ENCODE measurements around the gene CLEC4G. TPM values are rescaled to one million over a fixed set of nuclear protein-coding genes. Genes with fewer than 3 reads are reported as not detected.
"Not testable (repeated sequence)": the region's sequence is repeated elsewhere in the genome, so short reads cannot be mapped to it uniquely, and the experiment has no call there.

The CLEC4G gene, protein sequence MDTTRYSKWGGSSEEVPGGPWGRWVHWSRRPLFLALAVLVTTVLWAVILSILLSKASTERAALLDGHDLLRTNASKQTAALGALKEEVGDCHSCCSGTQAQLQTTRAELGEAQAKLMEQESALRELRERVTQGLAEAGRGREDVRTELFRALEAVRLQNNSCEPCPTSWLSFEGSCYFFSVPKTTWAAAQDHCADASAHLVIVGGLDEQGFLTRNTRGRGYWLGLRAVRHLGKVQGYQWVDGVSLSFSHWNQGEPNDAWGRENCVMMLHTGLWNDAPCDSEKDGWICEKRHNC
- not detected in 2 replicates for total RNA-seq

DNA sequence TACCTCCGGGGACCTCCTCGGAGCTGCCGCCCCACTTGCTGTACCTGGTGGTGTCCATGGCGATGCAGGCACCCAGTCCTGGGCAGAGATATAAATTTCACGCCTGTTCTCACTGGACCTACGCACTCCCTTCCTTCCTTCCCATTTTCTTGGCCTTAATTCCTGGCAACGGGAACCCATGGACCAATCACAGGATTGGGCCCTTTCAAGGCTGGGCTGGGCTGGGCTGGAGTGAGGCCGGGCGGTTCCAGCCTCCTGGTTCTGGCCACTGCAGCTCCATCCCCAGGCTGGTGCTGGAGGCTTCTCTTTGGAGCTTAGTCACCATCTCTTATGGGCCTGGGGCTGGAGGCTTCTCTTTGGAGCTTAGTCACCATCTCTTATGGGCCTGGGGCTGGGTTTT, at the start of gene CLEC4G:
TSS of gene CLEC4G (minus strand) at position 66 of the 400 bp plus-strand sequence. CDS start at position 58, 8 bp downstream.
- Mint-ChIP-seq H3K4me3 (no peak within 1 kb of the TSS), H3K27me3 (peaks cover 56% of the 10 kb centered on the region), H3K36me3 (ENCODE audit: low read depth) (no peaks in the 10 kb centered on the region), H3K4me1 (no peaks in the 10 kb centered on the region), H3K9me3 (no peaks in the 10 kb centered on the region), H3K27ac (no peak within 1 kb of the TSS)
- intact Hi-C loops (cut with micrococcal nuclease) = loop anchor here (10.0 kb wide), 1 partner anchor 63 kb away; no protein-coding TSS in a partner anchor
- no peak for DNase-seq

DNA sequence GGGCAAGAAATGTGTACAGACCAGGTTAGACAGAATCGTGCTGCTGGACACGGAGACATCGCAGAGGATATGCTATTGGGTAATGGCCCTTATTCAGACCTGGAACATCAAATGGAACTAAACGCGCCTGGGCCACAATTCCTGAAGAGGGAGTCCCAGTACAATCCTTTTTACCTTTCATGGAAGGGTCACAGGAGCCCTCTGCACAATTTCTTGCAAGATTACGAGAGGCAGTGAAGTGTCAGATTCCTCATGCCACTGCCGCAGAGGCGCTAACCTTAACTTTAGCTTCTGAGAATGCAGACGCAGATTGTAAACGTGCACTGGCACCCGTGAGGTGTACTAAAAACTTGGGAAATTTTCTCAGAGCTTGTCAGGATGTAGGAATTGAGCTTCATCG, 49.2 kb upstream of the CLEC4G start:
- Mint-ChIP-seq H3K4me3 (no peak overlapping the region), H3K27me3 (peaks cover 37% of the 10 kb centered on the region), H3K27ac (no peak overlapping the region), H3K9me3 (peaks cover 3% of the 10 kb centered on the region), H3K4me1 (peaks cover 2% of the 10 kb centered on the region), H3K36me3 (ENCODE audit: low read depth) (no peaks in the 10 kb centered on the region)
- intact Hi-C loops (cut with micrococcal nuclease) = no loop called here
- no peak for DNase-seq

DNA sequence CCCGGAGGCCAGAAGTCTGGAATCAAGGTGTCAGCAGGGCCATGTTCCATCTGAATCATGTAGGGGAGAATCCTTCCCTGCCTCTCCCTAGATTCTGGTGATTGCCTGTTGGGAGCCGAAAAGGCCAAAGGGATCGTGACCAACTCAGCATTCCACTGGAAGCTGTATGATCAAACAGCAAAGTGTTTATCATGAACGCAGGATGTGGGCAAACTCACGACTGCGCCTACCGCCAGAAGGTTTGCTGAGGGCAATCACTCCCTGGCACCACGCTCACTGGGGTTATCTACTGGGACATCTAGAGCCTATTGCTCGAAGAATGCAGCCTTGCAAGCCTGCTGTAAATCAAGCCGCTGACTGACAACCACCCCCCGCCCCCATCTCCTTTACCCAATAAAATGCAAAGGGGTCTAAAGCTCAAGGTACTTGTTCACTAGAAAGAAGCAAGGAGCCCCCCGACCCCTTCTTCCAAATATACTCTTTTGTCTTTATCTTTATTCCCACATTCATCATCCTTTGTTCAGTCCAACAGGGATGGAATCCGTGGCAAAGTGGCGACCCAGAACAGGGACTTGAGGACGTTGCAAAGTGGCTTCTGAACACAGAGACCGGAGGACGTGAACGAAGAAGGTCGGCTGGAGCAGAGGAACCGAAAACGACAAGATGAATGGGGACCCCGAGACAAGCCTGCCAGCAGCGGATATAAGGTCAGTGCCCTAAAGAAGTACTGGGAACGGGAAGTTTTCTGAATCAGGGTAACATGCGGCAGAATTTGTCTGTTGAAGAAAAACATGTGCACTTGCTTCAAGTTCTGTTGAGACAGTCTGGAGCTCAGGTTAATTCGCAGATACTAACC, 47.9 kb upstream of the CLEC4G start:
- intact Hi-C loops (cut with micrococcal nuclease) = no loop called here
- Mint-ChIP-seq H3K4me1 (peaks cover 2% of the 10 kb centered on the region), H3K36me3 (ENCODE audit: low read depth) (no peaks in the 10 kb centered on the region), H3K9me3 (peaks cover 3% of the 10 kb centered on the region), H3K27me3 (peaks cover 40% of the 10 kb centered on the region), H3K27ac (no peak overlapping the region), H3K4me3 (no peak overlapping the region)
- no peak for DNase-seq

DNA sequence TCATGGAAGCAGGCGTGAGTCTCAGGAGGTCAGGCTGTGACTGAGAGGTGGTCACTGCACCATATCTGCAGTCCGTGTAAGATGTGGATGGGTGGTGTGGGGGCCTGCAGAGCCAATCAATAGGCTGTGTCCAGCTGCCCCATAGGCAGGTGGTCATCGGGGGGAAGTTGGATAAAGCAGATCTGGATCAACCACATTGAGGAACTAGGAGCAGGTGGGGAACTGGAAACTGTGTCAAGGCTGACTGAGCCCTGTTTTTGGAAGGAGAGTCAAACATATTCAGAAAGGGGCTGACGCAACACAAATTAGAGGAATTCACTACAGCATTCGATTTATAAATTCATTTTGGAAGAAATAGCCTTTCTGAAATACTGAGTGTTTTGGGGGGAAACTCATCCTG, 46.2 kb upstream of the CLEC4G start:
- Mint-ChIP-seq H3K4me1 (peaks cover under 1% of the 10 kb centered on the region), H3K36me3 (ENCODE audit: low read depth) (no peaks in the 10 kb centered on the region), H3K4me3 (no peak overlapping the region), H3K9me3 (no peaks in the 10 kb centered on the region), H3K27ac (no peak overlapping the region), H3K27me3 (peaks cover 28% of the 10 kb centered on the region)
- DNase-seq = no peak
- intact Hi-C loops (cut with micrococcal nuclease) = no loop called here

DNA sequence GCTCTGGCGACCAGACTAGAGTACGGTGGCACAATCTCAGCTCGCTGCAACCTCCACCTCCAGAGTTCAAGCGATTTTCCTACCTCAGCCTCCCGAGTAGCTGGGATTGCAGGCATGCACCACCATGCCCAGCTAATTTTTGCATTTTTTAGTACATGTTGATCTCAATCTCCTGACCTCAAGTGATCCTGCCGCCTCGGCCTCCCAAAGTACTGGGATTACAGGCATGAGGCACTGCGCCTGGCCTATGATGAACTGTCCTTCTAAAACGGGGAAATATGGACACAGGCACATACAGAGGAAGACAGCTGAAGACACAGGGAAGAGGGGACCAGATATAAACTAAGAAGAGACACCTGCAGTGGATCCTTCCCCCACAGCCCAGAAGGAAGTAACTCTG, 43.9 kb upstream of the CLEC4G start:
- H3K9me3 Mint-ChIP-seq = peaks cover 4% of the 10 kb centered on the region
- H3K4me3 Mint-ChIP-seq = no peak overlapping the region
- H3K27ac Mint-ChIP-seq = no peak overlapping the region
- intact Hi-C loops (cut with micrococcal nuclease) = no loop called here
- H3K27me3 Mint-ChIP-seq = peaks cover 26% of the 10 kb centered on the region
- no peaks in the 10 kb centered on the region for H3K36me3 Mint-ChIP-seq (ENCODE audit: low read depth)
- peaks cover 12% of the 10 kb centered on the region for H3K4me1 Mint-ChIP-seq
- DNase-seq = no peak

DNA sequence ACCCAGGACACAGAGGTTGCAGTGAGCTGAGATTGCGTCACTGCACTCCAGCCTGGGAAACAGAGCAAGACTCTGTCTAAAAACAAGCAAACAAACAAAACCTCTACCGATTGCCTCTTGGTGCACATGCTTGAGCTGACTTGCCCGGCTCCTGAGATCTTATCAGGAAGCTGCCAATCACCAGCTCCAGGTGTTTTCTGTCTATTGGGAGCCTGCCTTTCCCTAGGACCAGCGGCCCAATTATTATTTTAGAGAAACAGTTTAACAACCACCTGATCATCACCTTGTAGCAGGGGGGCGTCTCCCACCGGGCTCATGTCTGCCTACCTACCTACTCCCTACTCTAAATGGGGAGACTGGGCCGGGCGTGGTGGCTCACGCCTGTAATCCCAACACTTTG, 41.9 kb upstream of the CLEC4G start:
- Mint-ChIP-seq H3K4me1 (peaks cover 12% of the 10 kb centered on the region), H3K27me3 (peaks cover 29% of the 10 kb centered on the region), H3K36me3 (ENCODE audit: low read depth) (no peaks in the 10 kb centered on the region), H3K4me3 (no peak overlapping the region), H3K27ac (no peak overlapping the region), H3K9me3 (peaks cover 4% of the 10 kb centered on the region)
- intact Hi-C loops (cut with micrococcal nuclease) = loop anchor here (2.0 kb wide), 2 partner anchors 33 to 67 kb away; no protein-coding TSS in a partner anchor
- no peak for DNase-seq

DNA sequence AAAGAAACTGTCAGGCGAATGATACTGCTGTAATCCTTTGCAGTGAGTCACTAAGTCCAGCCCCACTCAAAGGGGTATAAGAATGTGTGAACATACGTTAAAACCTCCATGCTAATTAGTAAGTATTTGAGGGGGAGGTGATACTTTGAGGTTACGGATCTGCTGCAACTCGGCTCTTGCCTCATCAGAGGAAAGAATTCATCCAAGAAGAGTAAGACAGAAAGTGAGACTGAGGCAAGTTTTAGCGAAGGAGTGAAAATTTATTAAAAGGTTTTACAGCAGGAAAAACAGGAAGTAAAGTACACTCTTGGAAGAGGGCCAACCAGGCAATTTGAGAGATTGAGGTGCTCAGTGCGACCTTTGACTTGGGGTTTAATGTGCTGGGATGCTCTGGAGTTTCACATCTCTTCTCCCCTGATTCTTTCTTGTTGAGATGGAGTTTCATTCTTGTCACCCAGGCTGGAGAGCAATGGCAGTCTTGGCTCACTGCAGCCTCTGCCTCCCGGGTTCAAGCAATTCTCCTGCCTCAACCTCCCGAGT, 40.9 kb upstream of the CLEC4G start:
- H3K27ac Mint-ChIP-seq = peak overlapping the region; percentile 25
- H3K27me3 Mint-ChIP-seq = peaks cover 27% of the 10 kb centered on the region
- H3K4me3 Mint-ChIP-seq = peak overlapping the region; percentile 24
- H3K4me1 Mint-ChIP-seq = peaks cover 12% of the 10 kb centered on the region
- peaks cover 4% of the 10 kb centered on the region for H3K9me3 Mint-ChIP-seq
- no peak for DNase-seq
- no peaks in the 10 kb centered on the region for H3K36me3 Mint-ChIP-seq (ENCODE audit: low read depth)
- intact Hi-C loops (cut with micrococcal nuclease) = loop anchor here (1.0 to 2.0 kb wide), 4 partner anchors 22 to 92 kb away; no protein-coding TSS in a partner anchor

DNA sequence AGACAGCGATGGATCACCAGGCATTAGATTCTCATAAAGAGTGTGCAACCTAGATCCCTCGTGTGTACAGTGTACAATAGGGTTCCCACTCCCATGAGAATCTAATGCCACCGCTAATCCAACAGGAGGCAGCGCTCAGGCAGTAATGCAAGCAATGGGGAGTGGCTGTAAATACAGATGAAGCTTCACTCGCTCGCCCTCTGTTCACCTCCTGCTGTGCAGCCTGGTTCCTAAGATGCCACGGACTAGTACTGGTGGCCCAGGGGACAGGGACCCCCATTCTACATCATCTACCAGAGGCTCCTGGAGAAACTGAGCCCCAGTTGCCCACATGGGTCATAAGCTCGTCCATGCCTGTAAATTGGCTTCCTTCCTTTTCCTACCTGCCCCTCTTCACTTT, 39.2 kb upstream of the CLEC4G start:
- peaks cover 25% of the 10 kb centered on the region for H3K27me3 Mint-ChIP-seq
- peaks cover 12% of the 10 kb centered on the region for H3K4me1 Mint-ChIP-seq
- H3K9me3 Mint-ChIP-seq = peaks cover 4% of the 10 kb centered on the region
- H3K27ac Mint-ChIP-seq = no peak overlapping the region
- no peak for DNase-seq
- H3K4me3 Mint-ChIP-seq = no peak overlapping the region
- intact Hi-C loops (cut with micrococcal nuclease) = no loop called here
- H3K36me3 Mint-ChIP-seq (ENCODE audit: low read depth) = no peaks in the 10 kb centered on the region

DNA sequence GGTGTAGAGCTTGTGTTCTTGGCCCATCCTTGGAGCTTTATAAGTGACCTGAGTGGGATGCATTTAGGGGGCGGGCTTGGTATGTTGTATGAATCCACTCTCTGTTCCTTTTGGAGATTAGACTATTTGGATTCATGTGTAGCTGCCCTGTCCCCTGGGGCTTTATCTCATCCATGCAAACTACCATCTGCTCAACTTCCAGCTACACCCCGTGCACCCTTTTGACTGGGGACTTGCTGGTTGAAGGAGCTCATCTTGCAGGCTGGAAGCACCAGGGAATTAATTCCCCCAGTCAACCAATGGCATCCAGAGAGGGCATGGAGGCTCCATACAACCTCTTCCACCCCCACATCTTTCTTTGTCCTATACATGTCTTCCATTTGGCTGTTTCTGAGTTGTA, 37.3 kb upstream of the CLEC4G start:
- Mint-ChIP-seq H3K9me3 (peaks cover 4% of the 10 kb centered on the region), H3K27me3 (peaks cover 18% of the 10 kb centered on the region), H3K27ac (no peak overlapping the region), H3K36me3 (ENCODE audit: low read depth) (no peaks in the 10 kb centered on the region), H3K4me1 (peaks cover 12% of the 10 kb centered on the region), H3K4me3 (no peak overlapping the region)
- DNase-seq = no peak
- intact Hi-C loops (cut with micrococcal nuclease) = no loop called here

DNA sequence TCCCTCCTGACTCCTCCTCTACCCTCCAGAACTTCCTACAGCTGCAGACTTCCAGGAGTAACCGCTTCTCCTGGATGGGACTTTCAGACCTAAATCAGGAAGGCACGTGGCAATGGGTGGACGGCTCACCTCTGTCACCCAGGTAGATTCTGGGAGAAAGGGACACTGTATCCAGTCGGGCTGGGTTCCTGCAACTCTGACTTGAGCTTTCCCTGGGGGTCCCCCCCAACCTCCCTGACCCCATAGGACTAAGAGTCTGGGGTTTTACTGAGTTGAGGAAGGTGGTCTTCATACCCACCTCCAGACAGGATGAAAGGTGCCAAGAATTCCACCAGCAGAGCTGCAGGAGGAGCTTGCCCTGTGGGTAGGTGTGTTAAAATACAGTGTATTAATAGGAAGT, 35.6 kb upstream of the CLEC4G start:
- intact Hi-C loops (cut with micrococcal nuclease) = no loop called here

DNA sequence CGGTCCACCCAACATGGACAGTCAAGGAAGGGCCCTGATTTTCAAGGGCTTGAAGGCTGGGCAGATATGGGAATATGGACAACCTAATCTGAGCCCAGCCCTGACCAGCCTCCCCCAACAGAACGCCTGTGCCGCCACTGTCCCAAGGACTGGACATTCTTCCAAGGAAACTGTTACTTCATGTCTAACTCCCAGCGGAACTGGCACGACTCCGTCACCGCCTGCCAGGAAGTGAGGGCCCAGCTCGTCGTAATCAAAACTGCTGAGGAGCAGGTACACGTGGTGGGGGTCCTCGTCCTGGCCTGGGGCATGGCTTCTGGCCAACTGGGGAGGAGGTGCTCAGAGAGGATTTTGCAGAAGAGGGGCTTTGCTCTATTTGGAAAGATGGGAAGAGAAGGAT, 34.6 kb upstream of the CLEC4G start:
- Mint-ChIP-seq H3K4me3 (no peak overlapping the region), H3K27ac (no peak overlapping the region), H3K9me3 (peaks cover 11% of the 10 kb centered on the region), H3K36me3 (ENCODE audit: low read depth) (no peaks in the 10 kb centered on the region), H3K27me3 (peaks cover 18% of the 10 kb centered on the region), H3K4me1 (no peaks in the 10 kb centered on the region)
- DNase-seq = no peak
- intact Hi-C loops (cut with micrococcal nuclease) = no loop called here

More for the DNA sequence above, 35.6 kb upstream of the CLEC4G start:
- Mint-ChIP-seq H3K4me1 (peaks cover 5% of the 10 kb centered on the region), H3K9me3 (peaks cover 6% of the 10 kb centered on the region), H3K27ac (no peak overlapping the region), H3K36me3 (ENCODE audit: low read depth) (no peaks in the 10 kb centered on the region), H3K27me3 (peaks cover 20% of the 10 kb centered on the region), H3K4me3 (no peak overlapping the region)
- DNase-seq = no peak

DNA sequence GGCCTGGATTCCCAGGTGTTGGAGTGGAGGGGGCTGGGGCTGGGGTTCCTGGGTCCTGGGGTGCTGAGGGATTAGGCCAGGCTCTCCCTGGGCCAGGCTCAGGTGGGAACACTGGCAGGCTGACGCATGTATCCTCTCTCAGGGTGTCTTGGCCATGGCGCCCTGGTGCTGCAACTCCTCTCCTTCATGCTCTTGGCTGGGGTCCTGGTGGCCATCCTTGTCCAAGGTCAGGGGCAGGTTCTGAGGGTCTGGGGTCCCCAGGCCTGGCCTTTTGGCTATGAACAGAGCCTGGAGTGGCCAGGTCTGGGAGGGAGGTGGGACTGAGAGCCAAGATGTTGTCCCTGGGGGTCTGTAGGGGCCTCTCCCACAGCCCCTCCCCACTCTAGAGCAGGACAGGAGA, 33.1 kb upstream of the CLEC4G start:
- H3K27ac Mint-ChIP-seq; H3K9me3 Mint-ChIP-seq; H3K4me3 Mint-ChIP-seq; H3K36me3 Mint-ChIP-seq (ENCODE audit: low read depth); intact Hi-C loops (cut with micrococcal nuclease); H3K4me1 Mint-ChIP-seq; DNase-seq: not testable (repeated sequence)
- H3K27me3 Mint-ChIP-seq = peaks cover 14% of the 10 kb centered on the region

DNA sequence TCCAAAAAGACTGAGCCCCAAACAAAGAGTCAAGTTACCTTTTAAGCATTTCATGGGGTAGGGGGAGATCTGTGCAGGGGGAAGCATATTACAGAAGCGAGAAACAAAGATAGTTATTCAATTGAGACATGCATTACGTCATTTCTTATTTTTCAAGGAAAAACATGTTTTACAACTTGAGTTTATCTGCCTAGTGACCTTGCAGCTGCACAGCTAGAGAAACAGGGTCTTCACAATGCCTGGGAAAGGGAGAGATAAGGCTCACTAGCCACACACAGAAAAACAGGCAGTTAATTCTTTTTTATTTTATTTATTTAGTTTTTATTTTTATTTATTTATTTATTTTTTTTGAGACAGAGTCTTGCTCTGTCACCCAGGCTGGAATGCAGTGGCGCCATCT, 32.2 kb upstream of the CLEC4G start:
- H3K27ac Mint-ChIP-seq; DNase-seq; H3K36me3 Mint-ChIP-seq (ENCODE audit: low read depth); H3K27me3 Mint-ChIP-seq; H3K4me3 Mint-ChIP-seq; intact Hi-C loops (cut with micrococcal nuclease); H3K4me1 Mint-ChIP-seq: not testable (repeated sequence)
- peaks cover 15% of the 10 kb centered on the region for H3K9me3 Mint-ChIP-seq

DNA sequence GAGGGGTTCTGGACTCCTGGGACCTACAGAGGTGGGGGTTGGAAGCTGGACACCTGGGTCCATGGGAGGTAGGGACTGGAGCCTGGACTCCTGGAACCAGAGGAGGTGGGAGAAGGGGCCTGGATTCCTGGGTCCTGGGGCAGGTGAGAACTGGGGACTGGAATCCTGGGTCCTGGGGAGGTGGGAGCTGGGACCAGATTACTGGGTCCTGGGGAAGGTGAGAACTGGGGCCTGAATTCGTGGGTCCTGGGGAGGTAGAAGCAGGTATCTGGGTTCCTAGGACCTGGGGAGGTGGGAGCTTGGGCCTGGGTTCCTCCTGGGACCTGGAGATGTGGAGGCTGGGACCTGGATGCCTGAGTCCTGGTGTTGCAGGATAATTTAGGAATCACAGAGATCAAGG, 31.8 kb upstream of the CLEC4G start:
- peaks cover 3% of the 10 kb centered on the region for H3K36me3 Mint-ChIP-seq (ENCODE audit: low read depth)
- peaks cover 5% of the 10 kb centered on the region for H3K27me3 Mint-ChIP-seq
- DNase-seq = no peak
- H3K4me1 Mint-ChIP-seq = no peaks in the 10 kb centered on the region
- no peak overlapping the region for H3K4me3 Mint-ChIP-seq
- H3K27ac Mint-ChIP-seq = no peak overlapping the region
- intact Hi-C loops (cut with micrococcal nuclease) = no loop called here
- H3K9me3 Mint-ChIP-seq = peaks cover 19% of the 10 kb centered on the region
